ENCODE measurements around the gene DUSP6.

GRCh38 chr12:89352242-89352491 is 134 bp downstream of the DUSP6 start:
- no peak for TF ChIP-seq CTCF (IDR thresholded peaks at IDR 0.05)
- TF ChIP-seq EP300 (IDR thresholded peaks at IDR 0.05) = no peak
- TF ChIP-seq POLR2A (IDR thresholded peaks at IDR 0.05) = peak; percentile 91 to 93
